ENCODE data around the gene NRG3.
A peak's percentile ranks its signal among the peaks of the same experiment; 100 is the strongest.

The NRG3 gene

DNA sequence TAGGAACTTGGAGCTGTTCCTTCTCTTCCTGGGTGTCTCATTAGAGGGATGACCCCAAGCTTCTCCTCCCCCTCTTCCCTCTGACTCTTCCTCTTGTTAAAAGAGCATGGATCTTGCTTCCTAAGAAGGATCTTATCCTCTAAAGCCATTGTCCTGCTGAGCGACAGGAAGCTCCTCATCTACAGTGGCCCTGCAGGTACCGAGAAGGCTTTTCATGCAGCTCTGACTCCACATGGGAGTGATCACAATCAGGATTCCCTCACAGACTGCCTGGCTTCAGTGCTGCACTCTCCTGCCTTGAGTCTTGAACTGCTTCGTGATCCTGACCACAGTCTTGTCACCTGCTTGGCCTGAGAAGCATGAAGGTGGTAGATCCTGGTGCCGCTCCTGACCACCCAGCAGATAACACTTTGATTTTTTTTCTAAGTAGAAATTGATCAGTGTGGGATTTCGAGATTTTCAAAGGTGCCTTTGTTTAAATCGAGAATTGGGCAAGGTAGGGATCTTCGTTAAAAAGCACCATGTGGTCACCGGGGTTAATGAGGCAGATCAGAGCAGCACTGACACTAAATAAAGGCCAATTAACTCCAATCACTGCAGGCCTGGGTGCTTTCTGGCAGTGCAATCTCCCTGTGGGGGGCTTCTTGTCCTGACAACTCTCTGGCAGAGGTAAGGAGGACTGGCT is 376.4 kb downstream of the NRG3 start:
- TF ChIP-seq, protein P1, sequence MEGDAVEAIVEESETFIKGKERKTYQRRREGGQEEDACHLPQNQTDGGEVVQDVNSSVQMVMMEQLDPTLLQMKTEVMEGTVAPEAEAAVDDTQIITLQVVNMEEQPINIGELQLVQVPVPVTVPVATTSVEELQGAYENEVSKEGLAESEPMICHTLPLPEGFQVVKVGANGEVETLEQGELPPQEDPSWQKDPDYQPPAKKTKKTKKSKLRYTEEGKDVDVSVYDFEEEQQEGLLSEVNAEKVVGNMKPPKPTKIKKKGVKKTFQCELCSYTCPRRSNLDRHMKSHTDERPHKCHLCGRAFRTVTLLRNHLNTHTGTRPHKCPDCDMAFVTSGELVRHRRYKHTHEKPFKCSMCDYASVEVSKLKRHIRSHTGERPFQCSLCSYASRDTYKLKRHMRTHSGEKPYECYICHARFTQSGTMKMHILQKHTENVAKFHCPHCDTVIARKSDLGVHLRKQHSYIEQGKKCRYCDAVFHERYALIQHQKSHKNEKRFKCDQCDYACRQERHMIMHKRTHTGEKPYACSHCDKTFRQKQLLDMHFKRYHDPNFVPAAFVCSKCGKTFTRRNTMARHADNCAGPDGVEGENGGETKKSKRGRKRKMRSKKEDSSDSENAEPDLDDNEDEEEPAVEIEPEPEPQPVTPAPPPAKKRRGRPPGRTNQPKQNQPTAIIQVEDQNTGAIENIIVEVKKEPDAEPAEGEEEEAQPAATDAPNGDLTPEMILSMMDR (conservative IDR thresholded peaks at IDR 0.05; ENCODE audit: low read depth, low read length) = no peak
- DNase-seq (ENCODE audit: low read depth) = no peak
- no peak overlapping the region for H3K4me3 ChIP-seq (ENCODE audit: low read depth, low read length)

DNA sequence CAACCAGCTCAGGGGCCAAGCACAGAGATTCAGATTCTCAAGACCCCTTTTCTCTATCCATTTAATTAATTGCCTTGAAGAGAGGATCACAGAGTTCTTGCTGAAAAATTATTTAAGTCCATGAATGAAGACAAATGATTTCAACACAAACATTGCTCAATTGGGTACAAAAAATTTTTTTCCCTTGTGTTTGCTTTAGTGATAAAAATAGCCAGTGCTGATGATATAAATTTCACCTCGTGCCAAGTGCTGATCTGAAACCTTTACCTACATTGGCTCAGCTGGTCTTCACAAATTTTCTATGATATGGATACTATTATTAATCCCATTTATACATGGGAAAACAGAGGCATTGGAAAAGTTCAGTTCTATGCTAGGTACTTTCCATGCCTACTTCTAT is 377.1 kb downstream of the NRG3 start:
- DNase-seq (ENCODE audit: low read depth) = peak; percentile 56
- TF ChIP-seq, protein P1 (conservative IDR thresholded peaks at IDR 0.05; ENCODE audit: low read depth, low read length) = no peak
- no peak overlapping the region for H3K4me3 ChIP-seq (ENCODE audit: low read depth, low read length)

DNA sequence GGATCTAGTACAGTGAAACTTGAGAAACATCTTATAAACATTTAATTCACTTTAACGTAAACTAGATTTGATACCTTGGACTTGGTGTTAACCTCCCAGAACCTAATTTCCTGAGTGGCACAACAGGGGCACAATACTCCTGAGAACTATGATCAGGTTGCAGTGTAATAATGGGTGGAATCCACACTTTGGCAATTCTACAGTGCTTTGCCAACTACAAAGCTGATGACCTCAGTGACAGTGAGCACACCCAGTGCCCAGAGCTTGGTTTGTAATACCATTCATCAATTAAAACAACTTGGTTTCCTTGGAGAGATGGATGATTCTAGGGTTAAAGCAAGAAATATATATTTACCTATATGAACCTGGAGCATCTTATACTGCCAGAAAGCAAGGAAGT is 379.2 kb downstream of the NRG3 start:
- TF ChIP-seq, protein P1 (conservative IDR thresholded peaks at IDR 0.05; ENCODE audit: low read depth, low read length) = no peak
- DNase-seq (ENCODE audit: low read depth) = no peak
- no peak overlapping the region for H3K4me3 ChIP-seq (ENCODE audit: low read depth, low read length)

DNA sequence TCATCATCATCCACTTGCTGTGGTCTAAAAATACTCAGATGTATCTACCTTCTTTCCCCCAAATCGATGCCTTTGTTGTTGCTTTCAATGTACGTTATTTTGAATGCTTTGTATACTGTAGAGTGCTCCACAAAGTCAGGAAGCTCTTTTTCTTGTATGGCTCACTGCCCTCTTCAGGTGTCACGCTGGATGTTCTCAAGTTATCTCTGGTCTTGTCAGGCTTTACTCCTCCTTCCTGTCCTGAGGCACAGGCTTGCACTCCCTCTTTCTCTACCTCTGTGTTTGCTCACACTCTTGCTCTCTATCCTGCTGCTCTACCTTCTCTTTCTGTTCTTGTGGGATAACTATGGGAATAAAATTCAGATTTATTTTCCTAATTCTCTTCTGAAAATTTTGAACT is 381.3 kb downstream of the NRG3 start:
- no peak for DNase-seq (ENCODE audit: low read depth)
- H3K4me3 ChIP-seq (ENCODE audit: low read depth, low read length) = no peak overlapping the region
- TF ChIP-seq, protein P1 (conservative IDR thresholded peaks at IDR 0.05; ENCODE audit: low read depth, low read length) = no peak

DNA sequence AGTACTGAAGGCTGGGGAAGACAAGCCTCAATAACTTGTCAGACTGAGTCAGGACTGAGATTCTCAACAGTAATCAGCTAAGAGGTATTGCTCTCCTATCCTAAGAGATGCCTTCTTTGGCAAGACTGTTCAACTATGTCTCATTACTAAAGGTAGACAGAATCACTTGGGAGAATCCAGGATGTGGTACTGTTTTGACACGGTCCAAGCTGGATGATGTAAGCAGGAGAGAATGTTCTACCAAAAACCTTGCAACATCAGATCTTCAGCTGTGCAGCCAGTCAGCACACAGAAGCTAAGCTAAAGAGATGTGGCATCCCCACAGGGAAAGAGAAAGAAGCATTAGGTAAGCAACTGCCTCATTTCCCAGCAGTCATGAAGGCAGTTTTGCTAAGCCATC is 391.4 kb downstream of the NRG3 start:
- H3K4me3 ChIP-seq (ENCODE audit: low read depth, low read length) = no peak overlapping the region
- TF ChIP-seq, protein P1 (conservative IDR thresholded peaks at IDR 0.05; ENCODE audit: low read depth, low read length) = no peak
- DNase-seq (ENCODE audit: low read depth) = peak; percentile 89

DNA sequence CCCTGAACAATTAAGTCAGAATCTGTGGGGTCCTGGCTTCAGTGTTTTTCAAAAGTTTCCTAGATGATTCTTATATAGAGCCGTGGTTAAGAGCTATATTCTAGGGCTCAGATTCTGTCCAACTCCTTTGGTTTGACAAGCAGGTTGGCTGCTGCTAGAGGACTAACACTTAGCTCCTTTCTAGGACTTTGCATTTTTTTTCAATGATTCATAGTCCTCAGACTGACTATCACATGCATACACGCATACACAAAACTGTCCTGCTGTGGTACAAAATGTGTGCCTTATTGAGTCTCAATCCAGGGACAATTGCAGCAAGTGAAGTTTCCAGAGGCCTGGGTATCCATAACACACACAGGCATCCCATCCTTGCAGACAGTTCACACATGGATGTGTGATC is 392.0 kb downstream of the NRG3 start:
- TF ChIP-seq, protein P1 (conservative IDR thresholded peaks at IDR 0.05; ENCODE audit: low read depth, low read length) = no peak
- no peak overlapping the region for H3K4me3 ChIP-seq (ENCODE audit: low read depth, low read length)
- peak; percentile 59 for DNase-seq (ENCODE audit: low read depth)

DNA sequence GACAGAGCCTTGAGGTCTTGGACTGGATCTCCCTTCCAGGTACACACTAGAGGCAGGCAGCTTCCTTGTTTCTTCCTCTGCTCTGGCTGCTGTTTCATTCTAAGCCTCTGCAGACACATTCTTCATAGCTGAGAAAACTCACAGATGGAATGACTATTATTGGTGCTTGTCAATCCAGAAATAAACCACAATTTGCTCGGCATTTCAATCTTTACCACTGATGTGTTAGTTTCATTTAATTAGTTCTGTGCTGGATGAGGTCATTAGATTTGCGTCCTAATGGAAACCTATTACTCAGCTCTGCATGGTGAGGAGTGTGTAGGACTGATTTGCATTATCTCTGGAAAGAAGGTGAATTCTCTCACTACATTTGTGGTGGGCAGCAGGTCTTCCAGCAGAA is 392.5 kb downstream of the NRG3 start:
- DNase-seq (ENCODE audit: low read depth) = no peak

More for the DNA sequence above, 392.5 kb downstream of the NRG3 start:
- no peak overlapping the region for H3K4me3 ChIP-seq (ENCODE audit: low read depth, low read length)
- TF ChIP-seq, protein P1 (conservative IDR thresholded peaks at IDR 0.05; ENCODE audit: low read depth, low read length) = no peak

All from choroid plexus epithelial cell (primary cell).